ENCODE results near the gene RBM8A. TPM values are rescaled to one million over a fixed set of nuclear protein-coding genes. Genes with fewer than 3 reads are reported as not detected.

RBM8A gene
- total RNA-seq, 1 experiment from 2014 or later, result 370 TPM

- TF ChIP-seq CTCF (IDR thresholded peaks at IDR 0.05; ENCODE audit: unreplicated experiment), result no peak
- BruUV-seq (replicated peaks), result no TSS peak
- Mint-ChIP-seq H3K27ac (ENCODE audit: low read depth, unreplicated experiment) (no peak overlapping the region), H3K9me3 (ENCODE audit: unreplicated experiment) (no peaks in the 10 kb centered on the region), H3K27me3 (ENCODE audit: insufficient read depth, unreplicated experiment) (peaks cover 7% of the 10 kb centered on the region), H3K36me3 (ENCODE audit: insufficient read depth, unreplicated experiment) (no peaks in the 10 kb centered on the region), H3K4me1 (ENCODE audit: insufficient read depth, unreplicated experiment) (peaks cover 16% of the 10 kb centered on the region), H3K4me3 (ENCODE audit: unreplicated experiment) (no peak overlapping the region)
- intact Hi-C loops (cut with micrococcal nuclease), result no loop called here
- POLR2A ChIA-PET, result interaction anchor here (0.5 kb wide), 1 partner anchor 35 kb away, joined by 3 read pairs; no protein-coding TSS in a partner anchor
- CTCF ChIA-PET, result interaction anchor here (1.2 to 4.5 kb wide), 3 partner anchors 15 to 29 kb away, joined by 4 to 19 read pairs (median 6); partner anchors contain the start of gene NUDT17
- no peak for DNase-seq (ENCODE audit: unreplicated experiment)
Observed at GRCh38 chr1:145874646-145875045, 52.6 kb downstream of the RBM8A start.

GRCh38 chr1:145871994-145872924 is 55.0 kb downstream of the RBM8A start:
- Mint-ChIP-seq H3K4me1 (ENCODE audit: insufficient read depth, unreplicated experiment) (no peaks in the 10 kb centered on the region), H3K4me3 (ENCODE audit: unreplicated experiment) (no peak overlapping the region), H3K27me3 (ENCODE audit: insufficient read depth, unreplicated experiment) (peaks cover 11% of the 10 kb centered on the region), H3K9me3 (ENCODE audit: unreplicated experiment) (no peaks in the 10 kb centered on the region), H3K36me3 (ENCODE audit: insufficient read depth, unreplicated experiment) (no peaks in the 10 kb centered on the region), H3K27ac (ENCODE audit: low read depth, unreplicated experiment) (no peak overlapping the region)
- BruUV-seq (replicated peaks), result no TSS peak
- TF ChIP-seq CTCF (IDR thresholded peaks at IDR 0.05; ENCODE audit: unreplicated experiment), result no peak
- DNase-seq (ENCODE audit: unreplicated experiment), result no peak
- ChIA-PET POLR2A (interaction anchor here (0.5 to 1.8 kb wide), 8 partner anchors 11 to 68 kb away, joined by 3 to 17 read pairs (median 3); partner anchors contain the start of genes PIAS3 and RBM8A), CTCF (interaction anchor here (0.6 to 4.5 kb wide), 10 partner anchors 10 to 160 kb away, joined by 3 to 19 read pairs (median 4); partner anchors contain the start of gene NUDT17)
- intact Hi-C loops (cut with micrococcal nuclease), result no loop called here

Other genes with a start within 250 kb of the RBM8A start
- gene PDZK1, start 220.1 kb downstream of the RBM8A start, total RNA-seq (2022), result 0.20 and 0.61 TPM in 2 replicates
- not detected in 2 replicates for gene CD160, start 208.0 kb downstream of the RBM8A start, total RNA-seq (2022)
- gene RNF115, start 103.4 kb downstream of the RBM8A start, total RNA-seq (2022), result 16.8 and 19.5 TPM in 2 replicates
- 67.9 and 96.8 TPM in 2 replicates for gene POLR3C, start 103.3 kb downstream of the RBM8A start, total RNA-seq (2022)
- 3.7 and 4.6 TPM in 2 replicates for gene NUDT17, start 81.9 kb downstream of the RBM8A start, total RNA-seq (2022)
- gene PIAS3, start 68.4 kb downstream of the RBM8A start, total RNA-seq (2022), result 34.3 and 36.9 TPM in 2 replicates
- 0.29 TPM in 1 of 2 replicates, not detected in the other for gene ANKRD35, start 41.6 kb downstream of the RBM8A start, total RNA-seq (2022)
- gene ITGA10, start 17.4 kb downstream of the RBM8A start, total RNA-seq (2022), result 25.7 and 33.0 TPM in 2 replicates
- gene PEX11B, start 8.8 kb downstream of the RBM8A start, total RNA-seq (2022), result 35.5 and 36.2 TPM in 2 replicates
- 40.1 and 42.1 TPM in 2 replicates for gene LIX1L, start 30.5 kb upstream of the RBM8A start, total RNA-seq (2022)
- gene ANKRD34A, start 37.1 kb upstream of the RBM8A start, total RNA-seq (2022), result 2.6 and 3.1 TPM in 2 replicates
- gene POLR3GL, start 37.2 kb upstream of the RBM8A start, total RNA-seq (2022), result 17.6 and 20.9 TPM in 2 replicates
- gene TXNIP, start 69.1 kb upstream of the RBM8A start, total RNA-seq (2022), result 576 and 599 TPM in 2 replicates
- gene HJV, start 94.3 kb upstream of the RBM8A start, total RNA-seq (2022), result not detected in 2 replicates
- 6.9 and 7.6 TPM in 2 replicates for gene NBPF10, start 217.3 kb upstream of the RBM8A start, total RNA-seq (2022)

All from MCF 10A (cell line).